Mesendoderm (in vitro differentiated cells): ENCODE measurements around the gene LTV1. TPM values are rescaled to one million over a fixed set of nuclear protein-coding genes. Genes with fewer than 3 reads are reported as not detected.
"Not testable (repeated sequence)": the region's sequence is repeated elsewhere in the genome, so short reads cannot be mapped to it uniquely, and the experiment has no call there.

Source experiments
- DNase-seq: peaks from one replicate; pipeline ENCODE4 v3.0.0; 2013
- H2AK5ac ChIP-seq: 2 replicates; pipeline ENCODE4 v1.6.1; 2013; ENCODE audit warnings: low read length, inconsistent platforms
- H2BK120ac ChIP-seq: 2 replicates; pipeline ENCODE4 v1.6.1; 2013; ENCODE audit warnings: low read depth, mild to moderate bottlenecking, low read length, moderate library complexity, mixed read lengths
- H2BK15ac ChIP-seq: replicated peaks from 2 replicates; pipeline ENCODE4 v1.6.1; 2013; ENCODE audit warnings: low read depth, mild to moderate bottlenecking, moderate library complexity
- H2BK5ac ChIP-seq: 2 replicates; pipeline ENCODE4 v1.6.1; 2013; ENCODE audit warnings: low read length, inconsistent platforms
- H3K18ac ChIP-seq: 2 replicates; pipeline ENCODE4 v1.6.1; 2013; ENCODE audit warnings: mild to moderate bottlenecking, low read length, mixed read lengths
- H3K23ac ChIP-seq: one replicate; pipeline ENCODE4 v1.6.1; 2013; ENCODE audit warnings: low read length
- H3K27ac ChIP-seq: 2 replicates; pipeline ENCODE4 v1.5.1; 2013; ENCODE audit warnings: low read depth, mild to moderate bottlenecking, inconsistent platforms, low read length, moderate library complexity
- H3K27me3 ChIP-seq: 2 replicates; pipeline ENCODE4 v1.6.1; 2013; ENCODE audit warnings: low read length, control low read depth, mild to moderate bottlenecking, inconsistent platforms; ENCODE audit not compliant: insufficient read depth, poor library complexity
- H3K36me3 ChIP-seq: 2 replicates; pipeline ENCODE4 v1.6.1; 2013; ENCODE audit warnings: low read length, inconsistent platforms; ENCODE audit not compliant: control insufficient read depth, insufficient read depth
- H3K4ac ChIP-seq: one replicate; pipeline ENCODE4 v1.6.1; 2013; ENCODE audit warnings: low read depth, mild to moderate bottlenecking, low read length, moderate library complexity
- H3K4me1 ChIP-seq: 2 replicates; pipeline ENCODE4 v1.6.1; 2013; ENCODE audit warnings: low read depth, low read length, inconsistent platforms; ENCODE audit not compliant: control insufficient read depth
- H3K4me2 ChIP-seq: 2 replicates; pipeline ENCODE4 v1.6.1; 2013; ENCODE audit warnings: low read length
- H3K4me3 ChIP-seq: 2 replicates; pipeline ENCODE4 v1.5.1; 2013; ENCODE audit warnings: mild to moderate bottlenecking, low read length
- H3K56ac ChIP-seq: one replicate; pipeline ENCODE4 v1.6.1; 2013; ENCODE audit warnings: low read length
- H3K79me1 ChIP-seq: 2 replicates; pipeline ENCODE4 v1.6.1; 2013; ENCODE audit warnings: low read length, inconsistent platforms
- H3K79me2 ChIP-seq: 2 replicates; pipeline ENCODE4 v1.6.1; 2013; ENCODE audit warnings: mild to moderate bottlenecking, low read length; ENCODE audit not compliant: control insufficient read depth, insufficient read depth
- H3K9ac ChIP-seq: 2 replicates; pipeline ENCODE4 v1.6.1; 2013; ENCODE audit warnings: low read length, inconsistent platforms
- H4K5ac ChIP-seq: one replicate; pipeline ENCODE4 v1.6.1; 2013; ENCODE audit warnings: low read length
- H4K8ac ChIP-seq: one replicate; pipeline ENCODE4 v1.6.1; 2013; ENCODE audit warnings: low read depth, mild to moderate bottlenecking, control low read depth, low read length, moderate library complexity
- WGBS: extraction: QIAGEN DNeasy Blood & Tissue Kit; methylation state at CpG from one replicate; pipeline ENCODE4 v1.1.7; 2013; ENCODE audit warnings: low lambda C conversion rate, missing lambda C conversion rate; ENCODE audit not compliant: insufficient coverage; ENCODE audit errors: extremely low coverage; 5-methylcytosine and 5-hydroxymethylcytosine counted together
- polyA plus RNA-seq, 2 experiments: library from polyadenylated mRNA; stranded (reverse); fragments of 200-250 nt; gene quantifications; one replicate each; pipeline ENCODE4 v1.2.3, GENCODE V29; 2013

Gene LTV1
- polyA plus RNA-seq (2013, experiment 1 of 2): 79.3 TPM
- polyA plus RNA-seq (2013, experiment 2 of 2): 77.9 TPM

GRCh38 chr6:143842902-143843676 is at the start of gene LTV1:
TSS of gene LTV1 (plus strand) at chr6:143843338. CDS start at chr6:143843478, 140 bp downstream.
- Histone ChIP-seq H3K9ac (peak within 1 kb of the TSS; percentile 95), H3K79me1 (peaks cover 8% of the 10 kb centered on the region), H3K4me3 (peak within 1 kb of the TSS; percentile 89), H3K23ac (no peak within 1 kb of the TSS), H2BK15ac (no peak within 1 kb of the TSS), H2AK5ac (no peak within 1 kb of the TSS), H3K79me2 (peaks cover 19% of the 10 kb centered on the region), H3K18ac (peak within 1 kb of the TSS; percentile 35), H2BK120ac (peak within 1 kb of the TSS; percentile 10), H3K27me3 (no peaks in the 10 kb centered on the region), H3K4me1 (peaks cover 2% of the 10 kb centered on the region), H3K4me2 (peak within 1 kb of the TSS; percentile 86), H3K56ac (peak within 1 kb of the TSS; percentile 95), H3K4ac (peak within 1 kb of the TSS; percentile 65), H4K5ac (peak within 1 kb of the TSS; percentile 75), H3K27ac (peak within 1 kb of the TSS; percentile 56), H2BK5ac (peak within 1 kb of the TSS; percentile 94), H3K36me3 (peaks cover 1% of the 10 kb centered on the region), H4K8ac (peak within 1 kb of the TSS; percentile 89)
- no CpG with 5 or more reads among the region's 64 CpGs for WGBS
- peak; percentile 98 for DNase-seq

GRCh38 chr6:143796551-143796950 is 46.6 kb upstream of the LTV1 start:
- not testable (repeated sequence) for H2BK120ac ChIP-seq, DNase-seq, H3K23ac ChIP-seq, H4K8ac ChIP-seq, H3K4ac ChIP-seq, H3K4me3 ChIP-seq, H2BK15ac ChIP-seq, H3K56ac ChIP-seq, H2AK5ac ChIP-seq, H3K27ac ChIP-seq, H3K18ac ChIP-seq, H2BK5ac ChIP-seq, H3K27me3 ChIP-seq, H3K9ac ChIP-seq, H3K79me1 ChIP-seq, H3K4me1 ChIP-seq, H3K36me3 ChIP-seq, H3K79me2 ChIP-seq, H3K4me2 ChIP-seq, H4K5ac ChIP-seq
- no CpG with 5 or more reads among the region's 2 CpGs for WGBS

GRCh38 chr6:143798487-143798886 is 44.7 kb upstream of the LTV1 start:
- not testable (repeated sequence) for H2BK15ac ChIP-seq

GRCh38 chr6:143802833-143803565 is 40.1 kb upstream of the LTV1 start:
- no peak overlapping the region for H3K4me2 ChIP-seq
- H3K79me2 ChIP-seq: no peaks in the 10 kb centered on the region
- no peak overlapping the region for H3K9ac ChIP-seq
- H2BK5ac ChIP-seq: no peak overlapping the region
- no peaks in the 10 kb centered on the region for H3K79me1 ChIP-seq
- no peak overlapping the region for H3K56ac ChIP-seq
- H3K23ac ChIP-seq: no peak overlapping the region
- H3K18ac ChIP-seq: no peak overlapping the region
- H3K4me1 ChIP-seq: no peaks in the 10 kb centered on the region
- H2BK15ac ChIP-seq: no peak overlapping the region
- no peak overlapping the region for H3K4me3 ChIP-seq
- WGBS: no CpG with 5 or more reads among the region's 8 CpGs
- H3K27me3 ChIP-seq: no peaks in the 10 kb centered on the region
- H4K5ac ChIP-seq: no peak overlapping the region
- H4K8ac ChIP-seq: no peak overlapping the region
- H2BK120ac ChIP-seq: no peak overlapping the region
- DNase-seq: no peak
- H3K36me3 ChIP-seq: peaks cover 2% of the 10 kb centered on the region
- H3K4ac ChIP-seq: no peak overlapping the region
- H2AK5ac ChIP-seq: no peak overlapping the region
- no peak overlapping the region for H3K27ac ChIP-seq

More at GRCh38 chr6:143798487-143798886, 44.7 kb upstream of the LTV1 start:
- H3K36me3 ChIP-seq, H3K4me1 ChIP-seq, H3K27me3 ChIP-seq, H3K79me1 ChIP-seq, H3K18ac ChIP-seq, H2BK5ac ChIP-seq, H2BK120ac ChIP-seq, H3K79me2 ChIP-seq, H3K4ac ChIP-seq, H3K9ac ChIP-seq, H3K4me2 ChIP-seq, H2AK5ac ChIP-seq, DNase-seq, H4K8ac ChIP-seq, H3K56ac ChIP-seq, H3K23ac ChIP-seq, H3K4me3 ChIP-seq, H3K27ac ChIP-seq, H4K5ac ChIP-seq: not testable (repeated sequence)
- WGBS: no CpG with 5 or more reads among the region's 3 CpGs

- Histone ChIP-seq H3K4me3 (no peak overlapping the region), H3K4me2 (no peak overlapping the region), H3K18ac (no peak overlapping the region), H2BK5ac (no peak overlapping the region), H3K79me2 (no peaks in the 10 kb centered on the region), H2BK120ac (peak overlapping the region; percentile 19), H3K4ac (peak overlapping the region; percentile 72), H3K27ac (peak overlapping the region; percentile 0), H3K27me3 (no peaks in the 10 kb centered on the region), H4K5ac (peak overlapping the region; percentile 59), H3K36me3 (peaks cover 4% of the 10 kb centered on the region), H3K79me1 (no peaks in the 10 kb centered on the region), H4K8ac (no peak overlapping the region), H2BK15ac (no peak overlapping the region), H3K23ac (no peak overlapping the region), H2AK5ac (no peak overlapping the region), H3K9ac (no peak overlapping the region), H3K4me1 (no peaks in the 10 kb centered on the region), H3K56ac (peak overlapping the region; percentile 36)
- WGBS: no CpG with 5 or more reads among the region's 9 CpGs
- DNase-seq: peak; percentile 82
These were observed 39.2 kb upstream of the LTV1 start for GRCh38 chr6:143803769-143804568.
